Measurements from ENCODE around the gene ENO1.
"Not testable (repeated sequence)": the region's sequence is repeated elsewhere in the genome, so short reads cannot be mapped to it uniquely, and the experiment has no call there.

Gene ENO1

DNA sequence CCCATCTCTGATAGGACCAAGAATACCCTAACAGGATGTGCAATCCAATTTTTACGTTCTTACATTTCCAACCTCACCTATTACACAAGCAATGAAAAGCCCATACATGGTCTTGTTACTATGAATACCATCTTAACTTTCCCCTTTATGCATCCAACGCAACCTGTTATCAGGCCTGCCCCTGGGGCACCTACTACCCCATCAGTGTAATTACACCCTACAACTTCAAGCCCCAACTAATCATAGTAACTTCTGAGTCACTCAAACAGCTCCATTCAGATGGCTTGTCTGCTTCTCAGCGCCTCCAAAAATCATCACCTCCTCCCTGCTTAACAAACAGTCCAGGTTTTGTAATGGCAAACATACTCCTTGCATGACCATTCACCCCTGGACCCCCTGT lies 18.3 kb upstream of the ENO1 start:
- not testable (repeated sequence) for DNase-seq (ENCODE audit: low spot score)

DNA sequence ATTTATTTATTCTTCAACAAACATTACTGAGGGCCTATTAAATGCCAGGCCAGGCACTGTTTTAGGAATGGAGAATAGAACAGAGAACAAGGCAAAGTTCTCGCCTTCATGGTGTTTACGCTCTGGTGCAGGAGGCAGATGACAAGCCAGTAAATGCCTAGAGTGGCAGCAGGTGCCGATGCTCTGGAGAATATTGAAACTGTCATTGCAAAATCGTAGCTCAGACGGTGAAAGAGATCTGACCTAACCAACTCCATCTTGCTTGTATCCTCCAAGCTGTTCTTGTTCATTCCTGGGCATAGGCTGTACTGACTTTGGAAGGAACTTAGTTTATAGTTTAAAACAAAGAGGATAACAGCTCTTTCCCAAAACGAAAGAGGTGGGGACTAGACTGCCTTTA lies 13.5 kb upstream of the ENO1 start:
- DNase-seq (ENCODE audit: low spot score): no peak

DNA sequence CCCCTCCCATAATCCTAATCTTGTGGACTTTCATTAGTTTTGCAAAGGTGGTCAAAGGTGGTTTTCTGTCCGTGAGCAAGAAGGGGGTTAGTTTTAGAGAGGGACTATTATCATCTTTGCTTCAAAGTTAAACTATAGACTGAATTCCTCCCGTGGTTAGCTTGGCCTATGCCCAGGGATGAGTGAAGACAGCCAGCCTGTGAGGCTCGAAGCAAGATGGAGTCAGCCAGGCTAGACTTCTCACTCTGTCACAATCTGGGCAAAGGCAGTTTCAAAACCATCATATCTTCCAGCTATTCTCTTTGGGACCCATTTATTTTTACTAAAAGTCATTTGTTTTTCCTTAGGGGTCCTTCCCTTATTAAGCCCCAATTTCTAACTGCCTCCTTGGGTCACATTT lies 12.9 kb upstream of the ENO1 start:
- DNase-seq (ENCODE audit: low spot score): no peak

DNA sequence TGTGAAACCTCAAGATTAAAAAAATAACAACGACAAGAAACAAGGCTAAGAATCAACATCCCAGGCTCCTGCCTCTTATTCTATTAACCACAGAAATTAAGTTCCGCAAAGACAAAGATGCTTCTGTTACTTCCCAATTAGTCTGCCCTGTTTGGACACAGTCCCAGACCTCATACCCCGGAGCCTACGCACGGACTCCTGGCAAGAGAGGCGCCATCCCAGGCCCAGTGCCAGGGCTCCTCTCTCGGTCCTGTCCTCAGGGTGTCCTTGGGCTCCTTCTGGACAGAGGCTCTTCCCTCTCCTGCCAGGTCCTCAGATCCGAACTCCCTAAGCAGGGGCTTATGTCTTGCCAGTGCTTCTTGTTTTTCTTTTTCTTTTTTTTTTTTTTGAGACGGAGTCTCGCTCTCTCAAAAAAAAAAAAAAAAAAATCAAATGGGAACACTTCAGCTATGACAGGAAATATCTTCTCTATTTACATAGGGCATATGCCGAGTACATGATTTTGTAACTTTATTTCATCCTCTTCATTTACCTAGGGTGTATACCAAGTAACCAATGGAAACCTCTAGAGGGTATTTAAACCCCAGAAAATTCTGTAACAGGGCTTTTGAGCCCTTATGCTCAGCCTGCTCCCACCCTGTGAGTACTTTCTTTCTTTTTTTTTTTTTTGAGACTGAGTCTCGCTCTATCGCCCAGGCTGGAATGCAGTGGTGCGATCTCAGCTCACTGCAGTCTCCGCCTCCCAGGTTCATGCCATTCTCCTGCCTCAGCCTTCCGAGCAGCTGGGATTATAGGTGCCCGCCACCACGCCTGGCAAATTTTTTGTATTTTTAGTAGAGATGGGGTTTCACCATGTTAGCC lies 11.7 kb upstream of the ENO1 start:
- DNase-seq (ENCODE audit: low spot score): no peak

DNA sequence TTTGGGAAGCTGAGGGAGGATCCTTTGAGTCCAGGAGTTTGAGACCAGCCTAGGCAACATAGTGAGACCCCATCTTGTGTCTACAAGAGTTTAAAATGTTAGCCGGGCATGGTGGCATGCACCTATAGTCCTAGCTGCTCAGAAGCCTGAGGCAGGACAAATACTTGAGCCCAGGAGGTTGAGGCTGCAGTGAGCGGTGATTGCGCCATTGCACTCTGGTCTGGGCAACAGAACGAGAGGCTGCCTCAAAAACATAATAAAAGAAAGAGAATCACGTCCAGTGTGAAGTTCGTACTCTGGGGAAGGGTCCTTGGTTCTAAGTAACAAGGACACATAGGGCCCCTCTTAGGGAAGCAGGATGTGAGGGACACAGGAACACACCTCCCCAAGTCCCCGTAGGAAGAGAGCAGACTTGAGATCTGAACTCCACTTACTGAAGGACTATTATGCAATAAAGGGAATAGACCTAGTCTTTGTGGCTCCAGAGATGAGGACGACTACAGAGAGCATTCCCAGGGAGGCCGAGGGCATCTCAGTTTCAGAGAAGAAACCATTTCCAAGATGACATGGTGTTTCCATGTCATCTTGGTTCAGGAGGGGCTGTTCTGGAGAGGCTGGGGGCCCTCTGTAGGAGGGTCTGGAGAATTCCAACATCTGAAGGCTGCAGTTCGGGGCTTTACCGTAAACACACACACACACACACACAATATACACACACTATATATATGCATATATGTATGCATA lies 10.8 kb upstream of the ENO1 start:
- DNase-seq (ENCODE audit: low spot score): no peak

DNA sequence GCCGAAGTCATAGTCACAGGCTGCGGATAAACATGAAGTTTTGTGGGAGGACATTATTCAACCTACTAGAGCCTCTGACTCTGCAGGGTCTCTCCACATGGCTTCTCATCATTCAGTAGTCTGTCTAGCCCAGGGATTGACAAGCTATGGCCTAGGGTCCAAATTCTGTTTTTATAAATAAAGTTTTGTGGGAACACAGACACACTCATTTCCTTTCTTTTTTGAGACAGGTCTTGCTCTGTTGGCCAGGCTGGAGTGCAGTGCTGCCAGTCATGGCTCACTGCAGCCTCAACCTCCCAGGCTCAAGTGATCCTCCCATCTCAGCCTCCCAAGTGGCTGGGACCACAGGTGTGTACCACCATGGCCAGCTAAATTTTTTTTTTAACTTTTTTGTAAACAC lies 8.1 kb upstream of the ENO1 start:
- no peak for DNase-seq (ENCODE audit: low spot score)

DNA sequence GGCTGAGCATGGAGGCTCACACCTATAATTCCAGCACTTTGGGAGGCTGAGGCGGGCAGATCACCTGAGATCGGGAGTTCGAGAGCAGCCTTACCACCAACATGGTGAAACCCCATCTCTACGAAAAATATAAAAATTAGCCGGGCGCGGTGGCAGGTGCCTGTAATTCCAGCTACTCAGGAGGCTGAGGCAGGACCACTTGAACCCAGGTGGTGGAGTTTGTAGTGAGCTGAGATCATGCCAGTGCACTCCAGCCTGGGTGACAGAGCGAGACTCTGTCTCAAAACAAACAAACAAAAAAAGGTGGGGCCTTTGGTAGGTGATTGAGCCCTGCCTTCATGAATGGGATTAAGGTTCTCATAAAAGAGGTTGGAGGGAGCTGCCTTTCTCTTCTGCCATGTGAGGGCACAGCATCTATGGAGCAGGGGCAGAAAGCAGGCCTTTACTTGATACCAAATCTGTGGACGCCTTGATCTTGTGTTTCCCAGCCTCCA lies 7.6 kb upstream of the ENO1 start:
- DNase-seq (ENCODE audit: low spot score): not testable (repeated sequence)

DNA sequence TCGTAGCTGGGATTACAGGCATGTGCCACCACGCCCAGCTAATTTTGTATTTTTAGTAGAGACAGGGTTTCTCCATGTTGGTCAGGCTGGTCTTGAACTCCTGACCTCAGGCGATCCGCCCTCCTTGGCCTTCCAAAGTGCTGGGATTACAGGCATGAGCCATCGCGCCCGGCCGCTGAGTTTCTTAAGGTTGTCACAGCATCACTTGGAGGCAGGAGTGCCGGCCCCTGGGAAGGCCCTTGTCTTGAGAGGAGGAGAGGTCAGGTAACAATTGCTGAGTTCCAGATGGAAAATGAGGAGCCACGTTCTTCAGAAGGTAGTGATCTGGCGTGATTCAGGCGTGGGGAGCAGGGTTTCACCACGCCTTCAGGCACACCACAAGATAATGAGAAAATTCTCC lies 5.6 kb upstream of the ENO1 start:
- DNase-seq (ENCODE audit: low spot score): not testable (repeated sequence)

DNA sequence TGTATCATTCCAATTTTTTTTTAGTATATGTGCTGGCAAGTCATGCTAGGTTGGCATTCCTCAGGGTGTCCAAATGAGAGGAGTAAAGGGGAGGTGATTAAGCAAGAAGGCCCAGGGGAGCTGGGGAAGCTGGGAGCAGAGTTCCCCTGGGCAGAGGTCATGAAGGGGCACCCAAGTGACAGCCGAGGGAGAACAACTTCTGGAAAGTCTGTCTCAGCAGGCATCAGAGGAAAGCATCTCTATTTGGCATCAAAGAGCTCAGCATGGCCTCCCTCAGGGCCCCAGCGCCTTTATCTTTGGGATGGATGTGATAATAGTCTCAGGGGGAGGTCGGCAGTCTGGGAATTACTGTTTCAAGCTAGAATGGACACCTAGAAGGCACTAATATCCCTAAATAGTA lies 5.0 kb upstream of the ENO1 start:
- no peak for DNase-seq (ENCODE audit: low spot score)

DNA sequence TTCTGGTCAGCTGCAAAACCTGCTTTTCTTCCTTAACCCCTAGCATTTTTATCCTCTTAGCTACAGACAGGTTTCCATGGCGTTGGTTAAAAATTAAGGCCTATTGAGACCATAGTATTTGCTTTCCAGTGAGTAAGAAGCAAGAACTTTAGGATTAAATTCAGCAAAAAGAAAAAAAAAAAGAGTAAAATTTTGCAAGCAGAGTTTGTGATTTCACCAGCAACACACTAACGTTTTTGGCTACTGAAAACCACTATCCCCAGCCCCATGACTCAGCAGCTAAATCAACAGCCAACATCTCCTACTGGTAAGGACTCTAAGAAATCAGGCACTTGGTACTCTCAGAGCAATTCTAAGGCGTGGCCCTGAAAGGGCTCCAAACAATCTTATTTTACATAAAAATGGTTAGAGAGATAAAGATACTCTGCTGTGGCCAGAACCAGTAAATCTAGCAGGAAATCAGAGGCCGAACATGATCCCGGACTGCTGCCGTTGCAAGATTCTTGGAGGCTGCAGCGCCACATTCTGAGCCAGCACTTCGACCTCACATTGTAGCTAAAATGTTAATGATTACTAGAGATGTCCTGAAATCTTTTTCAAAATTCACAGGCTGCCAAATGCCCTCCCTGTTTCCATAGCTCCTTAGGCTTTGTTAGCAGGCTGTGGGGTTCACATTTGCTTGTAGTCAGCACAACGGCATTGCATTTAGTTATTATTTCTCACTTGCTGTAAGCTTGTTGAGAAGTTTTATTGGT lies 1.6 kb upstream of the ENO1 start:
- DNase-seq (ENCODE audit: low spot score): no peak

DNA sequence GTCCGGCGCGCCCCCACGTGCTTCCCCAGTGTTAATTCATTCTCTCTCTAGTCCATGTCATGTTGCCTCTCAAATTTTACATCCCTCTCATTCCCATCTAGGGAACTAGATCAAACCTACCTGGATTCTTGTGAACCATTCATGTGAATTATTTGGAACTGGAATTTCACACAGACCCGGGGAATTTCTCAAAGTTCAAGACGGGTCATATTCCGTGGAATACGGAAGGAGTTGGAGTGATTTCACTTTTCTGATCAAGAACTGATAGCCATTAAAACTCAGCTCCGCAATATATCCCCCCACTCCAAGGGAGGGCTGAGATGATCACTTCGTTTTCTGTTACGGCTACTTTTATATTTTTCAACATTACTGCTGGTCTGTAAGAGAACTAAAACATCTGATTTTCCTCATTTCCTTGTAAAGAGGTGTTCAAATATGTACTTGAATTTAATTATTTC lies 1.0 kb upstream of the ENO1 start:
- DNase-seq (ENCODE audit: low spot score): no peak

DNA sequence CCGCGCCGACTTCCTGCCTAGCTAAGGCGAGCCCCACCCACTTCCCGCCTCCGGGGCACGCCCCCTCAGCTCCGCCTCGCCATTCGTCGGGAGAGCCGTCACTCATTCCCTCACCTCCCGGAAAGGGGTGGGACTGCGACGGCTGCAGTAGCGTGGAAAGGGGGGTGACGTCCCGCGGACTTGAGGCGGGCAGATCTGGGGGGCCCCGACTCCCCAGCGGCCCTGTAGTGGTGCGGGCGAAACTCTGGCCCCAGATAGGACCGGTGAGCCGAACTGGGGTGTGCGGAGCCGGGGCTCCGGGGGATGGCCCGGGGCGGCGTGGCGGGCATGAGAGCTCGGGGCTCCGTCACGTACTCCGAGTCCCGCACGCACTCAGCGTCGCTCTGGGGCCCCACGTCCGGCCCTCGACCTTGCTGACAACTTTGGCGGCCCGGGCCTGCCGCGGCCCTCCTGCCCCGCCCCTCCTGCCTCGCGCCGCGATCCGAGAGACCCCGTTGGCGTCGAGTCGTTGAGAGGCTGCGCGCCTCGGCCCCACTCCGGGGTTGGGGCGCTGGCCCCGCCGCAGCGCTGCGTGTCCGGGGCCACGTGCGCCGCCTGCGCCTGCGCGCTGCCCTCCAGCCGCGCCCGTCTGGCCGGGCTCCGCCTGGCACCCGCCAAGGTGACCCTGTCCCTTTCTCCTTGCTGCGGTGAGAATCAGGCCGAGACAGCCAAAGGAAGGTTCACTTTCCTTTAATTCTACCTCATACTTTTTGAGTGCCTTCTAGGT lies 395 bp upstream of the ENO1 start:
- DNase-seq (ENCODE audit: low spot score): peak; percentile 98

DNA sequence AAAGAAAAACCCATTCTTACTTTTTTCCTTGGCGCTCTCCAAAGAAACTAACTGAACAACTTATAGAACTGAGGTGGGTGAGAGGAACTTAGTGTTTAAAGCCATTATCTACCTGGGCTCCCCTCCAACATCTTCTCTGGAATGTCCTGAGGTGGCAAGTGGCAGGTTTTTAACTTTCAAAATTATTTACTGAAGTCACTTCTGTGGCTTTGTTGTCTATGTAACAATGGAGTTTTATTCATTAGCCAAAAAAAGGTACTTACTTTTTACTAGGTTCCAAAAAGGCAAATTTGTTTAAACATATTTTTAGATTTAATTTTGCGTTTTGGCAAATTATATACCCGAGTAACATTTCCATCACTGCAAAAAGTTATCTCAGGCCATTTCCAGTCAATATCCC lies 2.4 kb downstream of the ENO1 start:
- DNase-seq (ENCODE audit: low spot score): no peak

DNA sequence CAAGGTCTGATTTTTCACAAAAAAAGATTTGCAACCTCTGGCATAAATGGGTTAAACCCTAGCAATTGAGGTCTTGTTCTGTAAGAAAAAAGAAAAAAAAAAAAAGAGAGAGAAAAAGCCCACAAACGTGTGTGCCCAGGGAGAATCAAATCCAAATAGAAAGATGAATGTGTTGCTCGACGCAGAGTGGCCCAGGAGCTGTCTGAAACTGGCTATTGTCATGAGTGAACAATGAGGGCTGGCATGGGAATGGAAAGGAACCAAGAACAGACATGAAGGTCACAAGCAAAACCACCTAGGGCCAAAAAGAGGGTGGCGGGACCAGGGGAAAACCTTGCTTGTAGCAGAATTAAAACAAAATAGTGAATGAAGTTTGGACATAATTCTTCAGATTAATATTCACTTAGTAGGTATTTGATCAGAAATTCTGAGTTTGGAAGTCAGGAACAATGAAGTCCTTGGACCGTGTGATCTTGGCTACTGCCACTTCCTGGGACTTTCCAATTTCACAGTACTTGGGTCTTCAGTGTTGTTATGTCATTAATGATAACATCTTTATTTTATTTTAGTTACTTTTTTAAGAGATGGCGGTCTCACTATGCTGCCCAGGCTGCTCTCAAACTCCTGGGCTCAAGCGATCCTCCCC lies 3.1 kb downstream of the ENO1 start:
- no peak for DNase-seq (ENCODE audit: low spot score)

DNA sequence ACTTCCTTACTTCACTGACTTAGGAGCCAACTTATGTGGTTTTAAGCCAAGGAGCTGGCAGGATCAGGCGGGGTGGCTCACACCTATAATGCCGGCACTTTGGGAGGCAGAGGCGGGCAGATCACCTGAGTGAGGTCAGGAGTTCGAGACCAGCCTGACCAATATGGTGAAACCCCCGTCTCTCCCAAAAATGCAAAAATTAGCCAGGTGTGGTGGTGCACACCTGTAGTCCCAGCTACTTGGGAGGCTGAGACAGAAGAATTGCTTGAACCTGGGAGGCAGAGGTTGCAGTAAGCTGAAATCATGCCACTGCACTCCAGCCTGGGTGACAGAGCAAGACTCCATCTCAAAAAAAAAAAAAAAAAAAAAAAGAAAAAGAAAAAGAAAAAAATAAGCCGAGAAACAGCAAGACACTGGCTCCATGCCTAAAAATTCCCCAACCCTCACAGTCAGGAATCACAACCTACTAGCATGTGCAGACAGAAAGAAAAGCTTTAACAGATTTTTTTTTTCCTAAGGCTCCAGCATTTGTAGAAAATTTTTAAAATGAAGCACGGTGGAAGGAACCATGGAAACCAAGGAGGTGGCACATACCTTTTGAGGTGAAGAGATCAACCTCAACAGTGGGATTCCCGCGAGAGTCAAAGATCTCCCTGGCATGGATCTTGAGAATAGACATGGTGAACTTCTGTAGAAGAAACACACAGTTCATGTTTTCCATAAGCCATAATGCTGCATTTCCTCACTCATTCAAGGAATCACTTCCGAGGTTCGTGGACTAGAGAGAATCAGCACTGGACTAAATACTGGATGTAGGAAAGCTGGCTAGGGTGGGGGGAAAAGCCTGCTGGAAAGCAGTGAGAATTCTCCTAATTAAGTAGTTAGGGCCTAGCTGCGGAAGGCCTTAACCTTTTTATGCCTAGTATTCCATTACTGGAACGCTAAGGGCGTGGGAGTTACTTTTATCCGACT lies 4.0 kb downstream of the ENO1 start:
- DNase-seq (ENCODE audit: low spot score): no peak

DNA sequence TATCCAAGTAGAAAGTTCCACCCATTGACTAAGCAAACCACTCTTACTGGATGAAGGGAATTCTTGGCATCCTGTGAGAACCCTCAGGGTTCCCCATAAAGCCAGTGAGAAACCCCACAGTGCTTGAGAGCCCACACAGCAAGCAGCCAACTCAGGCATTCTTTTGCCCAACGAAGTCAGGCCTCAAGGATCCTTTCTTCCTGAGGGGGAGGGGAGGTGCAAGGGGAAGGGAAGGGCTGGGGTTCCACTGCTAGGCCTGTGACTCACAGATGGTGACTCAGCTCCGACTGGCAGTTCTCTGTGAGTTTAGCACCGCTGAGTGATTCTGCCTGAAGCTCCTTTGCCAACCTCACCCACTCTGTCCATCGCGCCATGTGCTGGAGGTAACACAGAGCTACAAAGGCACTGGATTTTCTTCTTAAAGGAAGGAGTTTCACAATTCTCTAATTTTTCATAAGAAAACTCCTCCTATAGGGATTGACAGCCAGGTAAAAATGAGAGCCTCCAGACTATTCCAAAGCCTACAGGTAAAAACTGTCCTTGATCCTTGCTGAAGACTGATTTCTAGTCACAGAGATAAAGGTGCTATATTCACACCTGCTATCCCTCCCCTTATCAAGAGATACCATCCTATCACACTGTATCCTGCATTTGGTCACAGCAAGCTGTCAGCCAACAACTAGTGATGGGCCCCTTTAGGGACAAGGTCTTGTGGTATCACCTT lies 4.8 kb downstream of the ENO1 start:
- no peak for DNase-seq (ENCODE audit: low spot score)

DNA sequence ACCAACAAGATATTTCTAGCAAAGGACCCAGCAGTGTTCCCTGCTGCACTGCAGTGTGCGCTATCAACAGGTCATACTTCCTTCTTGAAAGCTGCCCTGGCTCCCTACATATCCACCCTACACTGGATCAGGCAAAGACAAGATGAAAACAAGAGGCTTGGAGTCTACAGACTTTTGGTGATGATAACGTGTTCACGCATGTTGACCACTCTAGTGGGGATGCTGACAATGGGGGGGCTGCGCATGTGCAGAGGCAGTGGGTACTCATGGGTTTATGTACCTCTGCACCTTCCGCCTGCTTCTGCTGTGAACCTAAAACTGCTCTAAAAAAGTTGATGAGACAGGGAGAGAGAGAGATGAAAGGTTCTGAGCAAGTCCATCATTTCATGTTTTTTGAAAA lies 5.5 kb downstream of the ENO1 start:
- no peak for DNase-seq (ENCODE audit: low spot score)

DNA sequence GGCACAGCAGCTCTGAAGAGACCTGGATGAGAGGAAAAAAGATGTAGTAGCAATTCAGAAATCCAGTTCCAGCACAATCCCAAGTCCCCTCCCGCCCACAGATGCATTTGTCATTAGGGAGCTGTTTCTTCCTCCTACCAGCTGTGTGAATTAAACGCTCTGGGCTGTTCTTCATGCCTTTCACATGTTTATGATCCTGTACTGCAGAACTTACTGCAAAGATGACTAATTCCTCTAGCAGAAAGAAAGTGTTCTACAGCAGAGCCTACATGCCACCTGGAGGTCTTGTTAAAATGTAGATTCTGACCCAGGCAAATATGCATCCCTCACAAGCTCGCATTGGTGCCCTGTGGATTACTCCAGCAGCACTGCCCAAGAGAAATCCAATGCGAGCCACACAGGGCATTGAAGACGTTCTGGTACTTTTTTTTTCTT lies 6.5 kb downstream of the ENO1 start:
- DNase-seq (ENCODE audit: low spot score): no peak

DNA sequence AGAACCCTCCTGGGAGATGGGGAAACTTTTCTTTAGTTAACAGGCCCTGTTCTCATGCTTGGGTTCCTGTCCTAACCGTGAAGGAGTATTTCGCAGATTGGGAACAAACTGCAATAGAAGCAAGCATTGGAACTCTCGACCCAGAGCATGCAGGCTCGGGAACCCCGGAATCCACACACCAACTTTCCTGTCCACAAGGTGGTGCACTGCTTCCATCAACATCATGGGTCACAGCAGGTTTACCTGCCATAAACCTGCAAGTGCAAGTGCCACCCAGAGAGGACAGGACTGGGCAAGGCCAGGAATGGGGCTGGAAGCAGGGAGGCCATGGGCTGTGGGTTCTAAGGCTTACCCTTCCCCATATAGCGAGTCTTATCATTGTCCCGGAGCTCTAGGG lies 6.9 kb downstream of the ENO1 start:
- no peak for DNase-seq (ENCODE audit: low spot score)
